HUDEP-2 (cell line): Measurements from ENCODE around the gene TNNT1.
"Not testable (repeated sequence)": the region's sequence is repeated elsewhere in the genome, so short reads cannot be mapped to it uniquely, and the experiment has no call there.

Experiments used
- DNase-seq, 76 experiments: peaks; one replicate each; lab custom pipeline; 2025; ENCODE audit not compliant: unreplicated experiment in 76 of 76; lab: John Stamatoyannopoulos, UW

TNNT1 gene

DNA sequence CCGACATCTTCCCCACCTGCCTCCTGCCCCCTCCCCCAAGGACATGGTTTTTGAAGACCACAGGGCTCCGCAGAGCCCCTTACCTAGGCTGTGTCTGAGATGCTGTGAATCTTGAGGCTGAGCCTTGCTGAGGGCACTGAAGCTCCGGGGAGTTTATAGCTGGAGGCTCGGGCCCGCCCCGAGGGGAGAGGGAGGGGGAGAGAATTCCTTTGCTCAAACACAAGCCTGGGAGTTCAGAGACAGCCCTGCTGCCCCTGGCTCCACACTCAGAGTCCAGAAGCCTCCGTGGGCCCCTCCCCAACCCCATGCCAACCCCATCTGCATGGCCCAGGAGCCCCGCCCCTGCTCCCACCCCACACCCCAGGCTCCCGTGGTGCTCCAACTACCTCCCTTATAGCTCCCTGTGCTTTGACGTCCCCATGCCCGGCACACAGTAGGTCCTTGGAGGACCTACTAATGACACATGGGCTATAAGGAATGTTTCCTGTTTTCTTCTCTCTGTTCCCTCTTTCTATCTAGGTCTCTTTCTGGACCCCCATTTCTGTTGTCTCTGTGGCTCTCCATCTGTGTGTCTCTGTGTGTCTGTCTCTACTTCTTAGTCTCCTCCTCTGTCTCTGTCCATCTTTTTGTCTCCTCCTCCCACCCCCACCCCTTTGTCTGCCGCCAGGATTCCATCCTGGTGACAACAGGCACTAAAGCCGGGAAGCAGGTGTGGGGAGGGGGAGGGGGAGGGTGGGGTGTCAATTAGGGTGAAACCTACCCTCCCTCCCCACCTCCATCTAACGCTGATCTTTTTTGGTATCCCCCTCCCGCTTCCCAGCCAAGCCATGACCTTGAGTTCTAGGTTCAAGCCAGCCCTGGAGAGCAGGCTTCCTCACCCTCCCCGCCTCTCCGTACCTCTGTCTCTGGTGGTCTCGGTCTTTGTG lies at the start of gene TNNT1:
Gene TNNT1 (minus strand): TSS at position 129 of the 926 bp plus-strand sequence. CDS start 2,049 bp downstream, outside the sequence.
- no peak for DNase-seq

DNA sequence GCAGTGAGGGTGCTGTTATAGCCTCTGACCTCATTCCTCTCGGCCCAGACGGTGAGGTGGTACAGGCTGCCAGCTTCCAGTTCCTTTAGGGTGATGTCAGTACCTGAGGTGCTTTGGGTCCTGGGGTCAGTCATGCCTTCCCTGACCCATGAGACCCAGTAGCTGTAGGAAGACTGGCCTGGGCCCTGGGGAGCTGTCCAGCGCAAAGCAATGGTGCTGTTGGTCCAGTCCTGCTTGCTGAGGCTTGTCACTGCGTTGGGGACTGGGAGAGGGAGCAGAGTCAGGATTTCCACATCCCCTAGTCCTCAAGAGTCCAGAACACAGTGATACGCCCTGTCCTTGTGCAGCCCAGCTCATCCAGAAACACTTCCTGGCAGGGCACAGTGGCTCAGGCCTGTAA lies 49.6 kb upstream of the TNNT1 start:
- no peak for DNase-seq

GRCh38 chr19:55197528-55197927 lies 48.5 kb upstream of the TNNT1 start:
- peak in 1 of 76 experiments; percentile 12 for DNase-seq

GRCh38 chr19:55196803-55197202 lies 47.8 kb upstream of the TNNT1 start:
- DNase-seq = peak in 1 of 76 experiments; percentile 26

GRCh38 chr19:55193481-55193880 lies 44.5 kb upstream of the TNNT1 start:
- no peak for DNase-seq

- DNase-seq = no peak
Observed at GRCh38 chr19:55189403-55189835, 40.4 kb upstream of the TNNT1 start.

GRCh38 chr19:55188625-55189024 lies 39.6 kb upstream of the TNNT1 start:
- DNase-seq = no peak

- no peak for DNase-seq
Observed at GRCh38 chr19:55186080-55186479, 37.1 kb upstream of the TNNT1 start.

- no peak for DNase-seq
Observed at GRCh38 chr19:55181740-55182139, 32.7 kb upstream of the TNNT1 start.

GRCh38 chr19:55179606-55180484 lies 30.8 kb upstream of the TNNT1 start, which contains the start of gene SYT5:
Gene SYT5, minus strand, starts transcription at chr19:55180289. Its CDS starts 1,248 bp downstream, at chr19:55179041.
- peak in 51 of 76 experiments; percentile 9 to 75 (median 51) for DNase-seq

DNA sequence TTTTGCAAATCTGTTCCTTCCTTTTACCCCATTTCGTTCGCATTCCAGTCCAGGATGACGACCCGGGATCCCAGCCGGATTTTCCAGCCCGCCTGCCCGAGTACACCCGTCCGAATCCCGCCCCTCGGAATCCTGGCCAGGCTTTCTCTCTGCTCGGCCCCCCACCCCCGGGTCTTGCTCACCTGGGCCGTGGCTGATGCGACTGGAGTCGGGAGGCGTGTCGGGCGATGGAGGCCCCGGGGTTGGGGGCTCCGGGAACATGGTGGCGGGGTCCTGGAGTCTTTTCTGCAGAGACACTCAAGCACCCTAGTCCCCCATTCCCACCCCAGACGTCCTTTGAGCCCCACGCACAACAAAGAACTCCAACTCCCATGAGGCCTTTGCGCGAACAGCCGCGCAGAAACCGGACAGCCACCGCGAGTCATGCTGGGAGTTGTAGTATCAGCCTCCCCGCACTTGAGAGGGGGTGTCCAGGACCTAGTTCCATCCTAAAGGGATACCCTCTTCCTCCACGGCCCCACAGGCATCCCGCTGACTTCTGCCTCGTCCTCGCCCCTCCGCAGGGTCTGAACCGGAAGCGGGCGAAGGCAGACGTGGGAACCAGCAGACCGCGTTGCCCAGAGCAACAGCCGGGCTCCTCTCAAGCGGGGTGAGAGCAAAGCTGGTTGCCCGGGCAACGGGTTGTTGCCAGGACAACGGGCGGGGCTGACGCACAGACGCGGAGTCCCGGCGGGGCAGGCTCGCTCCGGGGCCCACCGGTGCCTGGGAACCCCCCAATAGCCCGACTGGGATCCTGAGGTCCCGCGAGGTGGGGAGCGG lies 30.0 kb upstream of the TNNT1 start:
- peak in 70 of 76 experiments; percentile 29 to 96 (median 70) for DNase-seq

- peak in 2 of 76 experiments; percentile 21 to 34 for DNase-seq
Observed at GRCh38 chr19:55176076-55176475, 27.1 kb upstream of the TNNT1 start.

- peak in 2 of 76 experiments; percentile 14 to 20 for DNase-seq
Observed at GRCh38 chr19:55175117-55175867, 26.3 kb upstream of the TNNT1 start.

- no peak for DNase-seq
Observed at GRCh38 chr19:55174425-55175116, 25.6 kb upstream of the TNNT1 start.

DNA sequence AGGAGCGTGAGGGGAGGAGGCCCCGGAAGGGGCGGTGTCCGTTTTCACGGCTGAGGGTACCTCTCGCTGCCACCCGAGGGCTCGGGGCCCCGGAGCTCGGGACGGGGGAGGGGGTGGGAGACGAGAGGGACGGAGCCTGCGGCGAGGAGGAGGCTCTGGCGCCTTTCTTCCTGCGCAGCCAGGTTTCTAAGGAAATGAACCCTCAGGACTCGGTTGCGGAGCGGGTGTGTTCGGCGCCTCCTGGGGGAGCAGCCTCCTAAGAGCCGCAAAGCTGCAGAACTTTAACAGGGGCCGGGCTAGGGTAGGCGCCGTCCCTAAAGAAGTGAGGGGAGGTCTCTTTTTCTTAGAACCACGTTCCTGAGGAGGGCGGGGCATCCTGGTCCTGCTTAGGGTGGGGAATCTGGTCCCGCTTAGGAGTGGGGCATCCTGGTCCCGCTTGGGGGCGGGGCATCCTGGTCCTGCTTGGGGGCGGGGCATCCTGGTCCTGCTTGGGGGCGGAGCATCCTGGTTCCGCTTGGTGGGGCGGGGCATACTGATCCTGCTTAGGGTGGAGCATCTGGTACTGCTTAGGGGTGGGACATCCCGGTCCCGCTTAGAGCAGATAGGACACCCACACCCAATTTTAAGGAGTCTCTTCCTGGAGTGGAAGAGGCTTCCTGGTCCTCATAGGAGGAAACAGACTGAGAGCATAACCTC lies 24.9 kb upstream of the TNNT1 start:
- DNase-seq = peak in 69 of 76 experiments; percentile 35 to 94 (median 80)

DNA sequence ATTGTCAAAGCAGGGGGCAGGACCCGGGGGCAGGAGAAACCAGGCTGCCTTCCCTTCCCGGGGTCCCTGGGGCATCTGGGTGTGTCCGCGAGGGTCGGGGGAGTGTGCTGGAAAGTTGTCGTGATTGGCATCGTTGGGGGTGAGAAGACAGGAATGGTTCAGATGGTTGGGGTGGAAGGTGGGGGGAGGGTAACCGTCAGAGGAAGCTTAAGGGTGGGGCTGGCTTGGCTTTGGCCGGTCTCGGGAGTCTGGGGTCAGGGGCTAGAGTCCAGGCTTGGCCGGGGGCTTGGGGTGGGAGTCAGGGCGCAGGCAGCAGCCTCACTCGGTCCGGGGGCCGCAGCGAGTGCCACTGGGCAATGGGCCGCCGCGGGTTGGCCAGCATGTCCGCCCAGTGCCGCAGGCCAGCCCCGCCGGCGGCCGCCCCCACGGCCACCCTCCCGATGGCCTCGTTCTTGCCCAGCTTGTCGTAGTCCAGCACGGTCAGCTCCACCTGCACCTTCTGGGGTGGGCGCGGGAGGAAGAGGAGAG lies 24.2 kb upstream of the TNNT1 start:
- DNase-seq = no peak

DNA sequence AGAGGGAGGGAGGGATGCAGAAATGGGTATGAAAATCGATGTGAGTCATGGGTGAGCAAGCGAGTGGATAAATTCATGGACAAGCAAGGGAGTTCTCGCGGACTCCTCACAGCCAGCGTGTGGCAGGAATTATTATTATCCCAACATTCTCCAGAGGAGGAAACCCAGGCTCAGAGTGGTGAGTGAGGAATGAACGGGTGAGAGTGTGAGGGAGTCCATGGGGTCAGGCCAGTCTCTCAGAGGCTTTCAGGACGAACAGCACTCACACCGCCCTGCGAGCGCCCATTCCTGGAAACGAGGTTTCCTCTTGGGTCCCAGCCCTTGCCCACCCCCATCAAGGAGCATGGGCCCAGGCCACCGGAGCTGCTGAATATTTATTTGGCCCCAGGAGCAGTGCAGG lies 23.7 kb upstream of the TNNT1 start:
- no peak for DNase-seq

- not testable (repeated sequence) for DNase-seq
Observed at GRCh38 chr19:55172318-55172717, 23.3 kb upstream of the TNNT1 start.
